ENCODE results near the gene VSIG10L.
A peak's percentile ranks its signal among the peaks of the same experiment; 100 is the strongest.

Gene VSIG10L

DNA sequence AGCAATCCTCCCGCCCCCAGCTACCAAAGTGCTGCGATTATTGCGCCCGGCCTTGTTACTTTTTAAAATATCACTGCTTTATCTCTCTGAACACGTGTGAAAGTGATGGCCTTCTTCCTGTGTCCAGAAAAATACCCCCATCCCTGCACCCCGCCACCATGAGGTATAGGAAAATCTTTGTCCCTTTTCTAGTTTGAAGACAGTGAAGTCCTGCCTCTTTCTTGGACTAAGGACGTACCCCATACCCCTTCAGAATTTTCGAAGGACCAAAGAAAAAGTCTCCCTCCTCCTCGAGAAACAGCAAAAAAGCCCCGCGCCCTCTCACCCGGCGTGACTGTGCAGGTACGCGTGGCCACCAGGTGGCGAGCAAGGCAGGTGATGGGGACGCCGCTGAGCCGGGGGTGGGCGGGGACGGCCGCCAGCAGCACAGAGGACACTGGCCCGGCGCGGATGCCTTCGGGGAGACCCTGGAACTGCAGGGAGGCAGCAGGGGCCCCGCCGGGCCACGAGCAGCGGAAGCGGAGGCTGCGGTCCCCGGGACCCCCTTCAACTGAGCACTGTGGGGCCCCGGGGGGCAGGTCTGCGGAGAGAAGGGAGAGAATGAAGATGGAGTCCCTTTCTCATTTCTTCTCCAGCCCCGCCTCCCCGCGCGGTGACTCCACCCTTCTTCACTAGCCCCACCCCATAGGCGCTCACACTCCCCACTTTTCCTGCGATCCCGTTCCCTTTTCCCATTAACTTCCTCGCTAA lies 3.2 kb downstream of the VSIG10L start:
- DNase-seq: peak in 12 of 14 donors; percentile 30 to 82 (median 59)

DNA sequence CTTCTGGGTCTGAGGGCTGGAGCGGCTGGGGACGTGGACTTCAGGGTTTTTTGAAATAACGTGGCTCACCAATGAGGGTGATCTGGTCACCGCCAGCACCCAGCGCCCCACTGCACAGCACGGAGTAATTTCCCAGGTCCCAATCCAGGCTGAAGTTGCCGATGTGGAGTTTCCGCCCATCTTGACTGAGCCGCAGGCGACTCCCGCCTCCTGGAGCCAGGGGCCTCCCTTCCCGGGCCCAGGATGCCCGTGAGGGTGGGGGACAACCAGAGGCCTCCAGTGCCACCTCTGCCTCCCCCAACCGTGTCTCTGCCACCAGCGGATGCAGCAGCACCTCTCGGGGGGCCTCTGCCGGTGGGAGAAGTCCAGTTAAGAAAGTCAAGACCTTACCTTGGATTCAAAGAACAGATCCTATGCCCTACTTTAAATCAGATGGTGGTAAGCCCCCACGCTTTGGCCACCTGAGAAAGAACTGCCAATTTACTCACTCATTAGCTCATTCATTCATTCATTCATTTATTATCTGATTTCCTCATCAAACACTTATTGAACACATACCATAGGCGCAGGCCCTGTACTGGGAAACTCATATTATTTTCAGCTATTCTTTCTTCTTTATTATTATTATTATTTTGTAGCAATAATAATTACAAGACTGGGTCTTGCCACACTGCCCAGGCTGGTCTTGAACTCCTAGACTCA lies 3.9 kb downstream of the VSIG10L start:
- no peak for DNase-seq

DNA sequence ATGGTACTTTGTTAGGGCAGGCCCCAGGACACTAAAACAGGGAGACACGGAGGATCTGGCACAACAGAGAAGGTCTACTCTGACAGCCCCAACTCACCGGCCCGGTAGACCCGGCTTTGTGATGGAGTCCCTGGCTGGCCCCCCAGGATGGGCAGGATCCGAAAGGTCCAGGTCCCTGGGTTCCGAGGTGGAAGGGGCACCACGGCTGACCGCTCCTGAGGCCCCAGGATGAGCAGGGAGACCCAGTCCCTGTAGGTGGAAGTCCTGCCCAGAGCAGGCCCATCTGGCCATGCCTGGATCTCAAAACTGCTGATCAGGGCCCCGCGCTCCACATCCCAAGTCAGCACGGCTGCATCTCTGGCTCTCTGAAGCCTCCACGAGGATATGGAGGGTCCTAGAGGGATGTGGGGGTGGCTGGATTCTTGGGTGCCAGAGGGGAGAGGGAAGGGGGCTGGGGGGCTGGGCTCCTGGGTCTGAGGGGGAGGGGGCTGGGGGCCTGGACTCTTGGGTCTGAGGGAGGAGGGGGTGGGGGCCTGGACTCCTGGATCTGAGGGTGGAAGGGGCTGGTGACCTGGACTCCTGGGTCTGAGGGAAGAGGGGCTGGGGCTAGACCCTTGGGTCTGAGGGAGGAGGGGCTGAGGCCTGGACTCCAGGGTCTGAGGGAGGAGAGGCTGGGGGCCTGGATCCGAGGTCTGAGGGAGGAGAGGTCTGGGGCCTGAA lies 4.6 kb downstream of the VSIG10L start:
- no peak for DNase-seq

DNA sequence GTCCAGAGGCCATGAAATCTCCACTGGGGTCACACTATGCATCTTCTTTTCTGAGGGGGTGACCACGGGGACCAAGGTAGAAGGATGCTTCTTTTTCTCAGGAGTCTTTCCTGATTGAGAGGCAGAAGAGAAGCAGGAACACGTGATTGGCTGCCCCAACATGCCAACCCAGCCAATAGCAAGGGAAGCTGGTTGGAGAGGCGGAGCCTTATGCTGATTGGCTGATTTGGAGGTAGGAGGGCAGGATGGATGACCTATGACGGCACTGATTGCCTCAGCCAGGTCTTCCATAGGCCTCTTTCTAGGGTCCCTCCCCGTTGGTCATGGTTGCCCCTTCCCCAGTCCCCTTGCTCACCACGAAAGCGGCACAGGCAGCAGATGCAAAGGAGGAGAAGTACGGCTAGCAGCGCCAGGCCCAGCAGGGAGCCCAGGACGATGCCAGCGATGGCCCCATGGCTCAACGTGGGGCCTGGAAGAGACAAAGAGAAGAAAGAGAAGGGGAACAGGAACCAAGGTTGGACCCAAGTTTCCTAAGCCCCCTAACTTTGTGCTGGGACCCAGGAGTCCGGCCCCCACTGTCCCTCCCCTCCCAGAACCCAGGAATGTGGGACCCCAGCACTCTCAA lies 8.0 kb downstream of the VSIG10L start:
- peak in 3 of 14 donors; percentile 21 to 97 (median 33) for DNase-seq

DNA sequence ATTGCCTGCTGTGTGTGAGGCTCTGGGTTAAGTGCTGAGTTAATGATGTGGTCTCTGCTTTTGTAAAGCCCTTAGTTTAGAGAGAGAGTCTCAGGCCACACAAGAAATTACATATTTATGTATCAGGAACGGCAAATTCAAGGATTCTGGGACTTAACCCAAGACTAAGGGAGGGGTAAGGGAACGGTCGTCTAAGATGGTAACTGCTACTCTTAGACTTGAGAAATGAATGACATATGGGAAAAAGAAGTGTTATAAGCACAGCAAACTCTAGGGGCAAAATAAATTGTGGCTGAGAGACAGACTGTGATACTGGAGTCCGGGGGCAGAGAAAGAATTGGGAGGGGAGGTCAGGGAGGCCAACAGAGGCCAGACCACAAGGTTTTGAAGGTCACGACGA lies 10.2 kb downstream of the VSIG10L start:
- DNase-seq: no peak

DNA sequence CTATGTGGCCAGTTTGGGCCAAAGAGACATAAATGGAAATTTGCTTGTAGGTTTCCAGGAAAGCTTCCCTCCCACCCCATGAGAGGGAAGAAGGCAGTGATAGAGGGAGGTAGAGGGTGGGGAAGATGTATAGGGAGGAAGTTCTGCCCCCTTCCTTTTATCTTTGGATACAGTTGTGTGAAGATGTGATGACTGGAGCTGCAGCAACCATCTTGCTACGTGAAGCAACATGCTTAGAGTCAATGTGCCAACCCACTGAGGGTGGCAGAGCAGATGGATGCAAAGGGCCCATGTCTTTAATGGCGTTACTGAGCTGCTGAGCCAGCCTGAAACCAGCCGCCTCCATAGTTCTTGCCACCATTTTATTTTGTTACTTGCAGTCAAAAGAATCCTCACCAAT lies 10.7 kb downstream of the VSIG10L start:
- DNase-seq: no peak

DNA sequence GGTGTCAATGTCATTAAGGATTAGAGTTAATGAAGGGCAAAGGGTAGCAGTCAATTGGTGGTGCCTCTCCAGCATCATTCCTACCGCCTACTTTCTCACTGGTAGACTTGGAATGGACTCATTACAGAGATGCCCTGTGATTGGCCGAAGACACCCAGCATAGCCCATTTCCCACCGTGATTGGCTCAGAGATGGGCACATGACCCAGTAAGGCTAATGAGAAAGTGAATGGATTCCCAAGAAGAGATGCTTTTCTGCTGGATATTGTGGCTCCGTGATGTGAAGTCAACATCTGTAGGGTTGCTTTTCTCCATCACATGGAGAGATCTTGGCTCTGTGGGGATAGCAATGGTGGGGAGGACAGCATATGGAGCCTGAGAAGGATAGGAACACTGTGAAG lies 11.6 kb downstream of the VSIG10L start:
- no peak for DNase-seq

DNA sequence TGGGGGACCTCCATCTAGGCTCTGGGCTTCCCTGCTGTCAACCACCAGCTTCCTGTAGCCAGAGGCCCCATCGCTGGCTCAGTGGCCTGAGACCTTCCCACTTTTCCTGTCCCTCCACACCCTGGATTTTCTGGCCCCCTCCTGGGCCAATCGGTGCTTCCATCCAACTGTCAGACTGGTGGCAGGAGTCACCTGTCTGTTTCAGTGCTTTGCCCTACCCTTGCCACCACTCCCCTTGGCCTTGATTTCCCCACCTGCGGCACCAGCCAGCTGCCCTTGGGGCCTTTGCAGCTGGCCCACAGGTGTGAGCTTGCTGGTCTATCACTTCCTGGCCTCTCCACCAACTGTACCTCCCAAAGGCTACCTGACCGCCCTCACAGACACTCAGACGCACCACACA lies 12.5 kb downstream of the VSIG10L start:
- DNase-seq: no peak

DNA sequence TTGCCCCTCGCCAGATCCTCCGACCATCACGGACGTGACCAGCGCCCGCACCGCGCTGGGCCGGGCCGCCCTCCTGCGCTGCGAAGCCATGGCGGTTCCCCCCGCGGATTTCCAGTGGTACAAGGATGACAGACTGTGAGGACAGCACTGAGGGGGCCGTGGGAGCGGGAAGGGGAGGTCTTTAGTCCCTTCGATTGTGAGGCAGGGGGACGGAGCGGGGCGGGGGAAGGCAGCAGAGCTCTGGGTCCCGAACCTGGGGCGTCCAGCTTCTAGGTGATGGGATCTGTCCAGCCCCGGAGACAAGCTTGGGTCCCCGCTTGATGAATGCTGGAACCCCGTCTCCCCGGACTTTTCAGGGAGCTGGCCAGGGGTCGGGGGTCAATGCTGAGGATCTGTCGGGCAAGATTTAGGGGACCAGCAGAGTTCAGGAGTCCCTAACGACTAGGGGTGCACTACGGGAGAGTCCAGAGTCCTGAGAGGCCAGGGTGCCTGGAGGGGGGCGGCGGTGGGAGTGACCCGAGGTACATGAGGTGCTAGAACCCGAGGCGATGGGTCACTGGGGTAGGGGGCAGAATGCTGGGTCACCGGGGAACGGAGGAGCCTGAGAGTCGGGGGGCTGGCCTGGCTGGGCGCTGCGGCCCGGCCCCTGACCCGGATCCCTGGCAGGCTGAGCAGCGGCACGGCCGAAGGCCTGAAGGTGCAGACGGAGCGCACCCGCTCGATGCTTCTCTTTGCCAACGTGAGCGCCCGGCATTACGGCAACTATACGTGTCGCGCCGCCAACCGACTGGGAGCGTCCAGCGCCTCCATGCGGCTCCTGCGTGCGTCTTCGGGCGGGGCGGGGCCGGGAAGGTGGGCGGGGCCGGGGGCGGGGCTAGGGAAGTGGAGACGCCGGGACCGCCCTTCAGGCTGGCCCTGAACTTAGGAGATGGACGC lies 14.6 kb downstream of the VSIG10L start:
- DNase-seq: peak in 2 of 14 donors; percentile 11 to 16

DNA sequence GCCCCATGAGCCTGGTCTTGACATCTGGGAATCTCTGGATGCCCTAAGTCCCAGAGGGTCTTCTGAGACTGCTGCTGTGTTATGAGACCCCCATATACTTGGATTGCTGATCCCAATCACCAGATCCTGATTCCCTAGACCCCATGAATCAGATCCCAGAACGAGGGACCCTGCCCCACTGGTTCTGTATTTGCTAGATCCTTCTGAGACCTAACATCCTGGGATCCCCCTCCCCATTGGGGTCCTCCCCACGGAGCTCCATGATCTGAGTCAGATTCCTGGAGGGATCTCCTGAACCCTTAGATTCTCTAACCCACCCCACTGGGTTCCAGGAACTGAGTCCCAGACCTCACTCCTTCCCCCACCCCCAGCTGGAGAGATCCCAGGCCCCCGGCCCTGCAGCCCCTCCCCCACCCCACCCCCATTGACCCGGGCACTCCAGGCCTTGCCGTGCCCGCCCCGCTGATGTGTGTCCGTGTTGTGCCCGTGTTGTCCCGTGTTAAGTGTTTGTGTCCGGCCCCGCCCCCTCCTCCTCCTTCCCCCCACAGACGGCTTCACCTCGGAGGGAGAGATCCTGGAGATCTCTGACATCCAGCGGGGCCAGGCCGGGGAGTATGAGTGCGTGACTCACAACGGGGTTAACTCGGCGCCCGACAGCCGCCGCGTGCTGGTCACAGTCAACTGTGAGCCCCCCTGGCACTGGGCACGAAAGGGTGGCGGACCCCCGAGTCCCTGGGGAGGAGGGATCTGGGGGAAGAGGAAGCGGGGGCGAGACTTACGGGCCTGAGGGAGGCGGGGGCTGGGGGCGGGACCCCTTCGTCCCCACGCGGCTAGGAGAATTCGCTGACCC lies 15.5 kb downstream of the VSIG10L start:
- no peak for DNase-seq

DNA sequence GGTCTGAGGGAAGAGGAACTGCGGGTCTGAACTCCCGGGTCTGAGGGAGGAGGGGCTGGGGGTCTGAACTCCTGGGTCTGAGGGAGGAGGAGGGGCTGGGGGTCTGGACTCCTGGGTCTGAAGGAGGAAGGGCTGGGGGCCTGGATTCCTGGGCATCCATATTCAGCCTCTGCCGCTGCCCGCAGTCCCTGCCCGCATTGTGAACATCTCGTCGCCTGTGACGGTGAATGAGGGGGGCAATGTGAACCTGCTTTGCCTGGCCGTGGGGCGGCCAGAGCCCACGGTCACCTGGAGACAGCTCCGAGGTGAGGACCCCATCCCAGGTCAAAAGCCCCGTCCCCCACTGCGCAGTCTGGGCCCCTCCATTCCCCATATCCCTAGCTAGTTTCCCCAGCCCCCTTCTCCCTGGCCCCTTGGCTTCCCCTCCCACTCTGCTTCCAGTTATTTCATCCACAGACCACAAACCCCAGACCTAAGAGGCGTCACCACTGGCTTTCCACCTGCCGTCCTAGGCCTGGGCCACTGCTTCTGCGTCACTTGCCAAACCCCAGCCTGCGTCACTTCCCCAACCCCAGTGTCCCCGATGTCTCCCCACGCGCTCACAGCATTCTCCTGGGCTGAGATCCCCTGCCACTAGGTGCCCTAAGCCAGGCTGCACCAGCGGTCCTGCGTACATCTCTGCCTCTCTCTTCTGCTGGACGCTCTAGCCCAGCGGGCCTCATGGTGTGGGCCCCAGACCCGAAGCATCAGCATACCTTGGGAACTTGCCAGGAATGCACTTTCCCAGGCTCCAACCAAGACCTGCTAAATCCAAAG lies 16.6 kb downstream of the VSIG10L start:
- DNase-seq: no peak

DNA sequence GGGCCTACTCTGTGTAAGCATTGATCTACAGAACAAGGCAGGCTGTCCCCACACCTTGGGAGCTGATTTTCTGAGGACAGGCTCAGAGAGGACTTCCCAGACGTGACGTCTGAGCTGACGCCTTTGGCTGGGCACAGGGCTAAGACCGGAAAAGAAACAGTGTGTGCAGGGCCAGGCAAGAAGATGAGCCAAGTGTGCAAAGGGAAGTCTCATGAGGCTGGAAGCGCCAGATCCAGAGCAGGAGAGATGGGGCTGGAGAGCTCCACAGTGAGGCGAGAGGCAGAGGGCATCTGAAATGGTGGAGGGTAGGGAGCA lies 17.8 kb downstream of the VSIG10L start:
- DNase-seq: peak in 1 of 14 donors; percentile 71

DNA sequence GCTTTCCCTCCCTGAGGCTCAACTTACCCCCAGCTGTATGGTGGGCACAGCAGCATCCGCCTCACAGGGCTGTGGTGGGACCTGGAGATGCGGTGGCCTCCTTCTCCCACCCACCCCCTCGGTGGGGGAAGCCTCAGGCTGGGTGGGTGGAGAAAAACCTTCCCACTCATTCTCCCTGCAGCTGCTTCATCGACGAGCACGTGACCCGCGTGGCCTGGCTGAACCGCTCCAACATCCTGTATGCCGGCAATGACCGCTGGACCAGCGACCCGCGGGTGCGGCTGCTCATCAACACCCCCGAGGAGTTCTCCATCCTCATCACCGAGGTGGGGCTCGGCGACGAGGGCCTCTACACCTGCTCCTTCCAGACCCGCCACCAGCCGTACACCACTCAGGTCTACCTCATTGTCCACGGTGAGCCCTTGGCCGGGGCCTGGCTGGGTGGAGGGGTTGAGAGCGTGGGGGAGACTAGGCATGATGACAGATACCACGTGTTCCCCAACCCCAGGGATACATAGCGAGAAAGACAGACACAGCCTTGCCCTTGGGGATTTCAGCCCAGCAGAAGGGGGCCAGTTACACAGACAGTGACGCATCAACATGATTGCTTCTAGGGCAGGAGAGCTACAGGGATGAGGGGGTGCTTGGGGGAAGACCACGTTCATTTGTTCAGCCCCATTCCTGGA lies 18.3 kb downstream of the VSIG10L start:
- no peak for DNase-seq

DNA sequence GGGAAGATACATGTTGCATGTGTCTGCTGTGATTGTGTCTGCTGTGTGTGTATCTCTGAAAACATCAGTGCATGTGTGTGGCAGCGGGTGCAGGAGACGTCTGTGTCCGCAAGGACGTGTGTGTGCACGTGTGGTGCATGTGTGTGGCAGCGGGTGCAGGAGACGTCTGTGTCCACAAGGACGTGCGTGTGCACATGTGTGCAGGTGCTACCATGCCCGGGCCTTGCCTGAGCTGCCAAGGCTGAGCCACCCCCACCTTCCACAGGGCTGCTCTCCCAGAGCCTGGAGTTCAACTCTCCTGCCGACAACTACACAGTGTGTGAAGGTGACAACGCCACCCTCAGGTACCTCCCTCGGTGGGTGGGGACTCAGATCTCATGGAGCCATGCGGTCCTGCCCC lies 20.1 kb downstream of the VSIG10L start:
- DNase-seq: peak in 1 of 14 donors; percentile 9

DNA sequence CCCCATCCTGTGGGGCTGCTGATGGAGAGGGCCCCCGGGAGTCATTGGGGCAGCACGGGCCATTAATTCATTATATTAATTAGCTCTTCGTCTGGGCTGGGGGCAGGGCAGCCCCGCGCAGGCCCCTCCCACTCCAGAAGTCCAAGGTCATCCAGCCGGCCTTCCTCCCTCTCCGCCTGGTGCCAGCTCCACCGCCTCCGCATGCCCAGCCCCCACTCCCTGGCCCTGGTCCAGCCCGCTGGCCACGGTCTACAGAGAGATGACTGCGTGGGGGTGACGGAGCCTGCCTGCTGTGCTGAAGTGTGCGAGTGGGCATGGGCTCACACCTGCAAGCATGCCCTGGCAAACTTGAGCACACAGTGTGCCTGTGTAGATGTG lies 21.7 kb downstream of the VSIG10L start:
- DNase-seq: peak in 2 of 14 donors; percentile 6 to 28

DNA sequence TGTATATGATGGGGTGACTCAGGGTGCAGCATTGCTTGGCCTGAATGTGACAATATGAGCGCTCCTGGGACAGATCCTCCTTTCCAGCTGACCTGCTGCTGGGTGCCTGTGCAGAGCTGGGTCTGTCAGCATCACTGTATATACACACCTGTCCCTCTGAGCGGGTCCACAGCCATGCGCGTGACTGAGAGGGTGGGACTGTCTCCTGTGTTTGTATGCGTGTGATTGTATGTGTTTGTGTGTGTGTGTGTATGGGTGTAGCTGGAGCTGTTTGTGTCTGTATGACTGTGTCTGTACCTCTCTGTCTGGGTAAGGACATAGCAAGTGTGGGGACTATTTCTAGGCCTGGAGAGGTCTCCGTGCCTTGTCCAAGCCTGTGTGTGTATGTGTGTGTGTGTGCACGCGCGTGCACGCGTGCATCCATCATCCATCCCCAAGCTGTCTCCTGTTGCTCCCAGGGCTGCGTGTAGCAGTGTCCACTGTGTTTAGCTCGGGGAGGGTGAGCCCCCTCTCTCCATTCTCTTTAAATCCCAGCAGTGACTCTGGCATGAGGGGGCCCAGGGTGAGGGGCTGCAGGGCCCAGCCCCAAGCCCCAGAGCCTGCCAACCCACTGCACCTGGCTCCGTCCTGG lies 22.2 kb downstream of the VSIG10L start:
- DNase-seq: peak in 1 of 14 donors; percentile 61

DNA sequence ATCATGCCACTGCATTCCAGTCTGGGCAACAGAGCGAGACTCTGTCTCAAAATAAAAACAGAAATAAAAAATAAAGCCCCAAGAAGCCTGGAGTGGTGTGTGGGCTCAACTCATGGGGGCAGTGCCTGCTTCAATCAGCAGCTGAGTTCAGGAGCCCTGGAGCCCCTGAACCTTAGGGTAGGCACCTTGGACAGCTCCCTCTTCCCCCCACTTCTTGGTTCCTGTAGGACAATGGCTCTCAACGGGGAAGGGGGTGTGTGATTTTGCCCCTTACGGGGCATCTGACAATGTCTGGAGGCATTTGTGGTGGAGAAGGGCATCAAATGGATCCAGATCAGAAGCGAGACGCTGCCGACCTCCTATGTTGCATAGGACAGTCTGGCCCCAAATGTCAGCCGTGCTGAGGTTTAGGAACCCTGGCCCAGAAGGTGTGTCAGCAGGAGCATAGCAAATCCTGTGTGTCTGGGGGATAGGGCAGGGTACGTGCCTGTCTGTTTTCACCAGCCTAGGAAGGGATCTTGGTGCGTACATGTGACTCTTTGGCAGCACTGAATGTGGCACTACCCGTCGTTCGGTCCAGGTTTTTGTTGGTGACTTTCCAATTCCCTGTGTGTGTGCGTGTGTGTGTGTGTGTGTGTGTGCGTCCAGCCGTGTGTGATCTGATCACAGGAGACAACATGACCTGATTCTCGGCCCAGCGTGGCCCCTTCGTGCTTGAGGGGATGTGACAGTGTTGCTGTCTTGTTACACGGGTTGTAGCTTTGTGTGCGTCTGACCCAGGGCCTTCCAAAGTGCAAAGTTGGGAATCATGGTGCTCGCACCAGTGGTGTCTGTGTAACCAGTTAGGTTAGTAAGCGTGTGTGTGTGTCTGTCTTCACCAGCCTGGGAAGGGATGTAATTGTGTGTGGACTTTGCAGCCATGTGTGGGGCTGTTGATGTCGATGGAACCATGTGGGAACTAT lies 23.0 kb downstream of the VSIG10L start:
- peak in 2 of 14 donors; percentile 9 to 95 for DNase-seq

DNA sequence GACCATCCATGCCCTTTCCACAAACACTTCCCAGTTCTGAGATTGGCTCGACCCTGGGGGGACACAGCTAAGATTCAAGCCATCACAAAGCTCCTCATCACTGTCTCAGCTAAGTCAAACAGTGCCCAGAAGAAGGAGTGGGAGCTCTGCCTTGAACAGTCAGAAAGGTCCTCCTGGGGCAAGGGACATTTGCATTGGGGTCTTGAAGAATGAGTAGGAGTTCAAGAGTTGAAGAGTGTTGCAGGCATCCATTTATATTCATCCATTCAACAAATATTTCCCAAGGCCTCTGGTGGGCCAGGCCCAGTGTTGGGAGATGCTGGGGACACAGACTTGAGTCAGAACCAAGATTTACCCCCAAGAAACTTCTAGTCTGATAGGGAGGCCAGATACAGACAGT lies 24.0 kb downstream of the VSIG10L start:
- DNase-seq: no peak

Data from C1 segment of cervical spinal cord (tissue), 14 donors.